Activated naive CD4-positive, alpha-beta T cell treated with Interleukin-2 at 50 U/mL for 16 hours (primary cell): Measurements from ENCODE around the gene CAMK2N1.

Experiments
- DNase-seq: peaks from one replicate; pipeline ENCODE4 v3.0.0-alpha.2; 2020

Gene CAMK2N1

GRCh38 chr1:20442920-20443625 lies 42.9 kb downstream of the CAMK2N1 start:
- no peak for DNase-seq

- DNase-seq = peak; percentile 44
Measured at GRCh38 chr1:20440785-20441200, 45.2 kb downstream of the CAMK2N1 start.

GRCh38 chr1:20439282-20439681 lies 46.7 kb downstream of the CAMK2N1 start:
- DNase-seq = no peak

- DNase-seq = no peak
Measured at GRCh38 chr1:20437640-20438039, 48.4 kb downstream of the CAMK2N1 start.

- no peak for DNase-seq
Measured at GRCh38 chr1:20432891-20433290, 53.1 kb downstream of the CAMK2N1 start.
